Nephron (organoid): Measurements from ENCODE around the gene CNGA2.

Experiments used
- H3K27ac Mint-ChIP-seq, 3 experiments: 2 replicates each; pipeline ENCODE4 v1.8.0; 2020; ENCODE audit warnings: mixed read lengths in 3 of 3, mild to moderate bottlenecking in 2 of 3, moderate library complexity in 1 of 3
- H3K27me3 Mint-ChIP-seq: 2 replicates; pipeline ENCODE4 v1.8.0; 2021; ENCODE audit warnings: low read depth, mild to moderate bottlenecking, moderate library complexity, mixed read lengths
- H3K36me3 Mint-ChIP-seq: 2 replicates; pipeline ENCODE4 v1.8.0; 2020; ENCODE audit warnings: low read depth, mixed read lengths
- H3K4me1 Mint-ChIP-seq: 2 replicates; pipeline ENCODE4 v1.8.0; 2020; ENCODE audit warnings: mixed read lengths
- H3K4me3 Mint-ChIP-seq, 3 experiments: 2 replicates each; pipeline ENCODE4 v1.8.0; 2020; ENCODE audit warnings: mild to moderate bottlenecking in 3 of 3, mixed read lengths in 3 of 3, moderate library complexity in 2 of 3
- H3K9me3 Mint-ChIP-seq: 2 replicates; pipeline ENCODE4 v1.8.0; 2020; ENCODE audit warnings: mixed read lengths
- TF ChIP-seq, protein P1 (sequence below), 3 experiments: fragments of 200-600 bp; sonication (generic); IDR thresholded peaks; one replicate each; pipeline ENCODE4 v1.5.0; 2021; ENCODE audit warnings: antibody characterized with exemption in 3 of 3; ENCODE audit not compliant: unreplicated experiment in 3 of 3

Gene CNGA2

DNA sequence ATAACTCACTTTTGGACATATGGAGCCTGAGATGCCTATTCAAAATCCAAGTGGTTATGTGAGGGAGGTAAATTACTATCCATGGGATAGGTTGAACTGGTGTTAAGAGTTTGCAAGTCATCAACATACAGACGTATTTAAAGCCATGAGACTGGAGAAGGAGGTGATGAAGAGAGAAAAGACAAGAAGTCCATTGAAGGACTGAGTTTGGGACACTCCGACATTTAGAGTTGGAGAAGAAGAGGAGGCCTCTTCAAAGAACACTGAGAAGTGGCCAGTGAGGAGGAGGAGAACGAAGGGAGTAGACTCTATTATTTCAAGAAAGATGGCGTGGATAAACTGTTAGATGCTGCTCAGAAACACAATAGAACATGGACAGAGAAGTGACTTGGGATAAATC, at the start of gene CNGA2:
Gene CNGA2, plus strand, starts transcription at position 301 of the 400 bp plus-strand sequence. CDS start 3,738 bp downstream, outside the sequence.
- Mint-ChIP-seq H3K9me3 (peaks cover 12% of the 10 kb centered on the region), H3K4me3 (no peak within 1 kb of the TSS), H3K27ac (no peak within 1 kb of the TSS), H3K27me3 (peaks cover 10% of the 10 kb centered on the region), H3K36me3 (no peaks in the 10 kb centered on the region), H3K4me1 (no peaks in the 10 kb centered on the region)
- TF ChIP-seq, protein P1, sequence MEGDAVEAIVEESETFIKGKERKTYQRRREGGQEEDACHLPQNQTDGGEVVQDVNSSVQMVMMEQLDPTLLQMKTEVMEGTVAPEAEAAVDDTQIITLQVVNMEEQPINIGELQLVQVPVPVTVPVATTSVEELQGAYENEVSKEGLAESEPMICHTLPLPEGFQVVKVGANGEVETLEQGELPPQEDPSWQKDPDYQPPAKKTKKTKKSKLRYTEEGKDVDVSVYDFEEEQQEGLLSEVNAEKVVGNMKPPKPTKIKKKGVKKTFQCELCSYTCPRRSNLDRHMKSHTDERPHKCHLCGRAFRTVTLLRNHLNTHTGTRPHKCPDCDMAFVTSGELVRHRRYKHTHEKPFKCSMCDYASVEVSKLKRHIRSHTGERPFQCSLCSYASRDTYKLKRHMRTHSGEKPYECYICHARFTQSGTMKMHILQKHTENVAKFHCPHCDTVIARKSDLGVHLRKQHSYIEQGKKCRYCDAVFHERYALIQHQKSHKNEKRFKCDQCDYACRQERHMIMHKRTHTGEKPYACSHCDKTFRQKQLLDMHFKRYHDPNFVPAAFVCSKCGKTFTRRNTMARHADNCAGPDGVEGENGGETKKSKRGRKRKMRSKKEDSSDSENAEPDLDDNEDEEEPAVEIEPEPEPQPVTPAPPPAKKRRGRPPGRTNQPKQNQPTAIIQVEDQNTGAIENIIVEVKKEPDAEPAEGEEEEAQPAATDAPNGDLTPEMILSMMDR (IDR thresholded peaks at IDR 0.05; ENCODE audit: unreplicated experiment in 3 of 3) = no peak

DNA sequence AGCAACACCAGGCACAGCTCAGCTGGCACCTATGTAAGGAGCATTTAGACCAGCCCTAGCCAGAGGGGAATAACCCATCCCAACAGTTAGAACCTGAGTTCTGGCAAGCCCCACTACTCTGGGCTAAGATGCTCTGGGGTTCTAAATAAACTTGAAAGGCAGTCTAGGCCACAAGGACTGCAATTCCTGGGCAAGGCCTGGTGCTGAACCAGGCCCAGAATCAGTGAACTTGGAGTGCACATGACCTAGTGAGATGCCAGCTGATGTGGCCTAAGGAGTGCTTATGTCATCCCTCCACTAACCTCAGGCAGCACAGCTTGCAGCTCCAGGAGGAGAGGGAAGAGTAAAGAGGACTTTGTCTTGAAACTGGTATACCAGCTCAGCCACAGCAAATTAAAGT, 46.9 kb upstream of the CNGA2 start:
- Mint-ChIP-seq H3K9me3 (peaks cover 3% of the 10 kb centered on the region), H3K27ac (no peak overlapping the region), H3K4me3 (no peak overlapping the region), H3K27me3 (no peaks in the 10 kb centered on the region), H3K36me3 (no peaks in the 10 kb centered on the region), H3K4me1 (no peaks in the 10 kb centered on the region)
- TF ChIP-seq, protein P1 (IDR thresholded peaks at IDR 0.05; ENCODE audit: unreplicated experiment in 3 of 3) = no peak

DNA sequence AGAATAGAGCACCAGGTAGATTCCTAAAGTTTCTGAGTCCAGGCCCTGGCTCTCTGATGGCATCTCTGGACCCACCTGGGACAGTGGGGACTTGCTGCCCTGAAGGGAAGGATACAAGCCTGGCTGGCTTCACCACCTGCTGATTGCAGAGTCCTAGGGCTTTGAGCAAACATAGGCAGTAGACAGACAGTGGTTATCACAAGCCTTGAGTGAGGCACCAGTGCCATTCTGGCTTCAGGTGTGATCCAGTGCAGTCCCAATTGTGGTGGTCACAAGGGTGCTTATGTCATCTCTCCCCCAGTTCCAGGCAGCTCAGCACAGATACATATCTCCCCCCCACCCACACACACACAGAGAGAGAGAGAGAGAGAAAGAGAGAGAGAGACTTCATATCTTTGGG, 45.9 kb upstream of the CNGA2 start:
- H3K36me3 Mint-ChIP-seq = no peaks in the 10 kb centered on the region
- H3K27me3 Mint-ChIP-seq = no peaks in the 10 kb centered on the region
- H3K4me1 Mint-ChIP-seq = no peaks in the 10 kb centered on the region
- TF ChIP-seq, protein P1 (IDR thresholded peaks at IDR 0.05; ENCODE audit: unreplicated experiment in 3 of 3) = no peak
- peaks cover 3% of the 10 kb centered on the region for H3K9me3 Mint-ChIP-seq
- H3K27ac Mint-ChIP-seq = no peak overlapping the region
- no peak overlapping the region for H3K4me3 Mint-ChIP-seq

DNA sequence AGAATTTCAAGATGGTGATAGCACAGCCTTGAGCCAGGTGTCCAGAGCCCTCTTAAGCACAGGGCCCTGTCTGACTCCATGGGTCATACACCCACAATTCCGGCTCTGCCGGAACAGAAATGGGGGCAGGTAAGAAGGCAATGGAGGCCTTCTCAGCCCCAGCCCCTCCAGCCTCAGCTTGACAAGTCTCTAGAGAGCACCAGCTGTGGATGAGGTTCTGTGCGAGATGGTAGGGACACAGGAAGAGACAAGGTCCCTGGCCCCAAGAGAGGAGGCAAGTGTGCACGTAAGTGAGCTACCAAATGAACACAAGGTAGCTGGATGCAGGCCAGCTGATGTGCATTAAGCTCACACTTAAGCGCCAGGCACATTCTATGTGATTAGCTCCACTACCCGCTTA, 41.7 kb upstream of the CNGA2 start:
- H3K4me3 Mint-ChIP-seq = peak overlapping the region in 2 of 3 experiments; percentile 68 to 71
- TF ChIP-seq, protein P1 (IDR thresholded peaks at IDR 0.05; ENCODE audit: unreplicated experiment in 3 of 3) = no peak
- H3K36me3 Mint-ChIP-seq = no peaks in the 10 kb centered on the region
- H3K4me1 Mint-ChIP-seq = peaks cover 15% of the 10 kb centered on the region
- no peak overlapping the region for H3K27ac Mint-ChIP-seq
- H3K27me3 Mint-ChIP-seq = peaks cover 11% of the 10 kb centered on the region
- H3K9me3 Mint-ChIP-seq = peaks cover 7% of the 10 kb centered on the region

- Mint-ChIP-seq H3K9me3 (peaks cover 7% of the 10 kb centered on the region), H3K27me3 (peaks cover 11% of the 10 kb centered on the region), H3K27ac (no peak overlapping the region), H3K36me3 (no peaks in the 10 kb centered on the region), H3K4me3 (peak overlapping the region; percentile 42 to 72 (median 60)), H3K4me1 (peaks cover 18% of the 10 kb centered on the region)
- TF ChIP-seq, protein P1 (IDR thresholded peaks at IDR 0.05; ENCODE audit: unreplicated experiment in 3 of 3) = no peak
Observed at GRCh38 chrX:151694121-151694520, 40.4 kb upstream of the CNGA2 start.
